K562 (cell line): ENCODE measurements around the gene MIEF1. TPM values are rescaled to one million over a fixed set of nuclear protein-coding genes. Genes with fewer than 3 reads are reported as not detected.

Experiments used
- BRCA1 ChIP-seq, 2 experiments: fragments of 450-650 bp in 1 of 2; sonication (generic) in 1 of 2; formaldehyde crosslinking in 1 of 2; IDR thresholded peaks; 2 replicates each; pipeline versions ENCODE4 v1.5.0 to v1.6.1; 2017 to 2020; ENCODE audit warnings: mild to moderate bottlenecking in 1 of 2, missing genetic modification reagents in 1 of 2
- CBX8 ChIP-seq: fragments of 200-600 bp; sonication (generic); IDR thresholded peaks from 2 replicates; pipeline ENCODE4 v1.6.1; 2012; ENCODE audit warnings: borderline replicate concordance, mixed run types, low read depth, mild to moderate bottlenecking, moderate library complexity, mixed read lengths, low read length, control low read depth, inconsistent platforms; ENCODE audit not compliant: poor library complexity, severe bottlenecking; ENCODE audit errors: extremely low read depth
- CREM ChIP-seq: IDR thresholded peaks from 2 replicates; pipeline ENCODE4 v1.6.1; 2014; ENCODE audit warnings: antibody characterized with exemption, low read depth
- CXXC5 ChIP-seq: fragments of 250-450 bp; sonication (Bioruptor Pico); IDR thresholded peaks from 2 replicates; pipeline ENCODE4 v1.8.0; 2022; ENCODE audit warnings: inconsistent platforms, mild to moderate bottlenecking, moderate library complexity
- DMBX1 ChIP-seq: fragments of 250-450 bp; sonication (Bioruptor Pico); IDR thresholded peaks from 2 replicates; pipeline ENCODE4 v1.8.0; 2022; ENCODE audit warnings: inconsistent platforms, mild to moderate bottlenecking, moderate library complexity, borderline replicate concordance
- HMGN3 ChIP-seq: IDR thresholded peaks from 2 replicates; pipeline ENCODE4 v1.6.1; 2011; ENCODE audit warnings: borderline replicate concordance, low read depth, mild to moderate bottlenecking, mixed read lengths, low read length; ENCODE audit not compliant: insufficient read length; ENCODE audit errors: extremely low read depth
- KDM1A ChIP-seq, 2 experiments: fragments of 450-650 bp; IDR thresholded peaks; 2 replicates each; pipeline ENCODE4 v1.6.1; 2016; ENCODE audit warnings: mild to moderate bottlenecking in 2 of 2
- L3MBTL2 ChIP-seq: fragments of 450-650 bp; IDR thresholded peaks from 2 replicates; pipeline ENCODE4 v1.6.1; 2016; ENCODE audit warnings: mild to moderate bottlenecking, moderate library complexity
- MBD2 ChIP-seq: sonication (generic); IDR thresholded peaks from 2 replicates; pipeline ENCODE4 v1.6.1; 2016; ENCODE audit warnings: low read depth, borderline replicate concordance
- NFE2L1 ChIP-seq: fragments of 450-650 bp; IDR thresholded peaks from 2 replicates; pipeline ENCODE4 v1.6.1; 2016; ENCODE audit warnings: missing genetic modification characterization, low read depth, mild to moderate bottlenecking, missing compliant biosample characterization, moderate library complexity, borderline replicate concordance
- RBFOX2 ChIP-seq: fragments of 200-400 bp; formaldehyde crosslinking; IDR thresholded peaks from 2 replicates; pipeline ENCODE4 v1.6.1; 2017; ENCODE audit warnings: low read depth, mild to moderate bottlenecking, low read length, moderate library complexity
- RBM17 ChIP-seq: fragments of 200-400 bp; formaldehyde crosslinking; IDR thresholded peaks from 2 replicates; pipeline ENCODE4 v1.6.1; 2017; ENCODE audit warnings: low read depth, mild to moderate bottlenecking, low read length, borderline replicate concordance
- SIN3B ChIP-seq: fragments of 450-650 bp; IDR thresholded peaks from 2 replicates; pipeline ENCODE4 v1.6.1; 2017; ENCODE audit warnings: low read depth, mild to moderate bottlenecking, moderate library complexity
- SMAD3 ChIP-seq: fragments of 450-650 bp; formaldehyde crosslinking; conservative IDR thresholded peaks from 2 replicates; pipeline ENCODE4 v1.4.0; 2020; ENCODE audit warnings: mild to moderate bottlenecking
- SMARCB1 ChIP-seq: IDR thresholded peaks from 2 replicates; pipeline ENCODE4 v1.6.1; 2011; ENCODE audit warnings: improper control_type of control experiment, low read depth; ENCODE audit not compliant: insufficient read length
- SP1 ChIP-seq: sonication (generic); formaldehyde crosslinking; IDR thresholded peaks from 2 replicates; pipeline ENCODE4 v1.8.1; 2022; ENCODE audit warnings: mild to moderate bottlenecking, missing genetic modification reagents
- TOE1 ChIP-seq, 2 experiments: fragments of 450-650 bp in 1 of 2; sonication (generic) in 1 of 2; formaldehyde crosslinking in 1 of 2; IDR thresholded peaks; 2 replicates each; pipeline versions ENCODE4 v1.7.1 to v1.8.0; 2016 to 2022; ENCODE audit warnings: borderline replicate concordance in 2 of 2, mild to moderate bottlenecking in 2 of 2, antibody characterized with exemption in 1 of 2, inconsistent platforms in 1 of 2, low read depth in 1 of 2, missing genetic modification reagents in 1 of 2, moderate library complexity in 1 of 2
- ZBED1 ChIP-seq: IDR thresholded peaks from 2 replicates; pipeline ENCODE4 v1.6.1; 2014
- ZFP36 ChIP-seq: fragments of 150-350 bp; IDR thresholded peaks from 2 replicates; pipeline ENCODE4 v1.6.1; 2018; ENCODE audit warnings: low read length, low read depth; ENCODE audit not compliant: partially characterized antibody
- ZNF224 ChIP-seq: sonication (generic); formaldehyde crosslinking; IDR thresholded peaks from 2 replicates; pipeline ENCODE4 v1.8.0; 2022; ENCODE audit warnings: mild to moderate bottlenecking, missing genetic modification reagents
- ZNF24 ChIP-seq: fragments of 450-650 bp; IDR thresholded peaks from 2 replicates; pipeline ENCODE4 v1.6.1; 2016
- ZNF324 ChIP-seq: fragments of 250-450 bp; sonication (Bioruptor Pico); IDR thresholded peaks from 2 replicates; pipeline ENCODE4 v1.4.0; 2020; ENCODE audit warnings: mild to moderate bottlenecking
- ZNF444 ChIP-seq: fragments of 250-450 bp; sonication (Bioruptor Pico); IDR thresholded peaks from 2 replicates; pipeline ENCODE4 v1.4.0; 2020; ENCODE audit warnings: mild to moderate bottlenecking, moderate library complexity
- polyA plus RNA-seq, 8 experiments: library from polyadenylated mRNA; depleted of rRNA in 4 of 8; stranded (reverse) in 5 of 8; unstranded in 3 of 8; fragments of >200 nt; fragmentation: Nextera tagmentation in 2 of 8; fragmentation: Illumina TruSeq in 1 of 8; extraction: Ambion mirVana in 2 of 8; extraction: Trizol in 1 of 8; gene quantifications; 2 replicates each; pipeline versions ENCODE4 v1.2.1 to v1.2.3, GENCODE V29; 2011 to 2014; ENCODE audit warnings: inconsistent platforms in 1 of 8, missing spikeins in 1 of 8
- total RNA-seq, 7 experiments: library from RNA; depleted of rRNA in 6 of 7; stranded (reverse); fragments of >200 nt in 6 of 7; fragmentation: Illumina TruSeq in 2 of 7; extraction: Trizol in 2 of 7; gene quantifications; 2 replicates each; pipeline versions ENCODE4 v1.2.1 to v1.2.3, GENCODE V29; 2011 to 2021; ENCODE audit warnings: low replicate concordance in 1 of 7
- TF ChIP-seq, protein P1 (sequence below): sonication (generic); formaldehyde crosslinking; IDR thresholded peaks from 2 replicates; pipeline ENCODE4 v1.8.0; 2022; ENCODE audit warnings: missing genetic modification reagents, mild to moderate bottlenecking, moderate library complexity, borderline replicate concordance
- TF ChIP-seq, protein P2 (sequence below): conservative IDR thresholded peaks from 2 replicates; pipeline ENCODE4 v1.6.1; 2011; ENCODE audit warnings: low read depth, mild to moderate bottlenecking, low read length; ENCODE audit not compliant: control insufficient read depth

Gene MIEF1
- total and polyA plus RNA-seq, 9 of the 15 experiments (the other 6 are each of a cell fraction or from before 2014, with no cell fraction given), result 10.9 to 51.8 (median 25.5) TPM

DNA sequence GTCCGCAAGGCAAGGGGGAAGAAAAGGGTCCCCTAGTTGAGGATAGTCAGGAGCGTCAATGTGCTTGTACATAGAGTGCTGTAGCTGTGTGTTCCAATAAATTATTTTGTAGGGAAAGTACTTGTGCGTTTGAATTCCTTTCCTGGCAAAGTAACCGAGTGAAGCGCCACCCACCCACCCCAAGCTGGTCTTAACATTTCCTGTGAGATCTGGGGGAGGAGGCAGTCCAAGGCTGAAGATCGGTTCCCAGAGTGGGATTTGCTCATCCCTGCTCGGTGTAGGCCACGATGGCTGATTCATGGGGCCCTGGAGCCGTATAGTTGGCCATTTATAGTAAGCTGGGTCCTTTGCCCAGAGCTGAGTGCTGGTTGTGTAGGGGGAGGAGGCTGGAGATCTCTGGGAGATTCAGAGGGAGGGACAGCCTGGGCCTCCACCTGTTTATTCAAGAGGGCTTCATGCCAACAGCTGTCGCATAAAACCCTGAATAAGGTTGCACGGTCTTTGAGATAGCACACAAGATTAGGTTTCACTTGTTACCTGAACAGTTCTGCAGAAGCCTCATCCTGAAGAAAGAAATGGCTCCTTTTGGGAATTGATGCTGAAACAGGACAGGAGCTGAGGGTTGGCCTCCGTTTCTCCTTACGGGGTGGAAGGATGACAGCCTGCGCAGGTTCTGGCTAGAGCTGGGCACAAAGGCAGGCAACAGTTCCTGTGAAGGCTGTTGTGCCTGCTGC, 20.6 kb downstream of the MIEF1 start (continued):
- TF ChIP-seq SP1 (CRISPR knock-in tag), result no peak; the same call in 1 of the 2 replicates
- TF ChIP-seq RBFOX2, result no peak
- no peak for TF ChIP-seq ZBED1
- TF ChIP-seq, protein P1, sequence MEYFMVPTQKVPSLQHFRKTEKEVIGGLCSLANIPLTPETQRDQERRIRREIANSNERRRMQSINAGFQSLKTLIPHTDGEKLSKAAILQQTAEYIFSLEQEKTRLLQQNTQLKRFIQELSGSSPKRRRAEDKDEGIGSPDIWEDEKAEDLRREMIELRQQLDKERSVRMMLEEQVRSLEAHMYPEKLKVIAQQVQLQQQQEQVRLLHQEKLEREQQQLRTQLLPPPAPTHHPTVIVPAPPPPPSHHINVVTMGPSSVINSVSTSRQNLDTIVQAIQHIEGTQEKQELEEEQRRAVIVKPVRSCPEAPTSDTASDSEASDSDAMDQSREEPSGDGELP (CRISPR knock-in tag), result peak; percentile 65; the same call in 1 of the 2 replicates
- no peak for TF ChIP-seq CXXC5 (CRISPR knock-in tag)
- TF ChIP-seq, protein P2, sequence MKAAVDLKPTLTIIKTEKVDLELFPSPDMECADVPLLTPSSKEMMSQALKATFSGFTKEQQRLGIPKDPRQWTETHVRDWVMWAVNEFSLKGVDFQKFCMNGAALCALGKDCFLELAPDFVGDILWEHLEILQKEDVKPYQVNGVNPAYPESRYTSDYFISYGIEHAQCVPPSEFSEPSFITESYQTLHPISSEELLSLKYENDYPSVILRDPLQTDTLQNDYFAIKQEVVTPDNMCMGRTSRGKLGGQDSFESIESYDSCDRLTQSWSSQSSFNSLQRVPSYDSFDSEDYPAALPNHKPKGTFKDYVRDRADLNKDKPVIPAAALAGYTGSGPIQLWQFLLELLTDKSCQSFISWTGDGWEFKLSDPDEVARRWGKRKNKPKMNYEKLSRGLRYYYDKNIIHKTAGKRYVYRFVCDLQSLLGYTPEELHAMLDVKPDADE, result no peak
- no peak for TF ChIP-seq KDM1A (IDR thresholded peaks at IDR 0.05)
- no peak for TF ChIP-seq CBX8
- no peak for TF ChIP-seq ZNF24
- no peak for TF ChIP-seq ZNF224 (CRISPR knock-in tag)
- no peak for TF ChIP-seq BRCA1 (IDR thresholded peaks at IDR 0.05)
- no peak; the same call in 1 of the 2 replicates for TF ChIP-seq BRCA1 (CRISPR knock-in tag; IDR thresholded peaks at IDR 0.05)
- no peak for TF ChIP-seq HMGN3
- no peak for TF ChIP-seq RBM17
- TF ChIP-seq CREM, result 0 out of 2 replicates have a peak, but pooled peaks have one; percentile 4
- TF ChIP-seq ZNF444 (CRISPR knock-in tag), result peak; percentile 70
- TF ChIP-seq SIN3B, result no peak
- no peak for TF ChIP-seq SMARCB1
- TF ChIP-seq ZFP36, result no peak
- no peak for TF ChIP-seq TOE1 (IDR thresholded peaks at IDR 0.05; ENCODE audit: borderline replicate concordance)
- TF ChIP-seq TOE1 (CRISPR knock-in tag; IDR thresholded peaks at IDR 0.05; ENCODE audit: borderline replicate concordance, low read depth), result no peak
- 0 out of 2 replicates have a peak, but pooled peaks have one; percentile 39 for TF ChIP-seq ZNF324 (CRISPR knock-in tag)
- no peak for TF ChIP-seq L3MBTL2
- no peak for TF ChIP-seq NFE2L1 (tag)
- TF ChIP-seq DMBX1 (CRISPR knock-in tag), result no peak
- TF ChIP-seq MBD2, result no peak
- peak; percentile 75; the same call in 1 of the 2 replicates for TF ChIP-seq SMAD3 (CRISPR knock-in tag)
